ENCODE results near the gene DOK4.
A peak's percentile ranks its signal among the peaks of the same experiment; 100 is the strongest.

DOK4 gene

GRCh38 chr16:57489229-57489628 lies 2.9 kb upstream of the DOK4 start:
- Histone ChIP-seq H3K9ac (ENCODE audit: low read depth, low read length) (no peak overlapping the region), H3K4me3 (ENCODE audit: low read length) (no peak overlapping the region), H3K4me1 (ENCODE audit: insufficient read depth, low read length) (no peaks in the 10 kb centered on the region), H3K36me3 (ENCODE audit: insufficient read depth, low read depth, low read length) (no peaks in the 10 kb centered on the region), H3K27me3 (ENCODE audit: insufficient read depth, low read length) (peaks cover 15% of the 10 kb centered on the region), H3K9me3 (ENCODE audit: insufficient read depth, low read depth, low read length) (no peaks in the 10 kb centered on the region), H3K27ac (ENCODE audit: low read length) (no peak overlapping the region)

DNA sequence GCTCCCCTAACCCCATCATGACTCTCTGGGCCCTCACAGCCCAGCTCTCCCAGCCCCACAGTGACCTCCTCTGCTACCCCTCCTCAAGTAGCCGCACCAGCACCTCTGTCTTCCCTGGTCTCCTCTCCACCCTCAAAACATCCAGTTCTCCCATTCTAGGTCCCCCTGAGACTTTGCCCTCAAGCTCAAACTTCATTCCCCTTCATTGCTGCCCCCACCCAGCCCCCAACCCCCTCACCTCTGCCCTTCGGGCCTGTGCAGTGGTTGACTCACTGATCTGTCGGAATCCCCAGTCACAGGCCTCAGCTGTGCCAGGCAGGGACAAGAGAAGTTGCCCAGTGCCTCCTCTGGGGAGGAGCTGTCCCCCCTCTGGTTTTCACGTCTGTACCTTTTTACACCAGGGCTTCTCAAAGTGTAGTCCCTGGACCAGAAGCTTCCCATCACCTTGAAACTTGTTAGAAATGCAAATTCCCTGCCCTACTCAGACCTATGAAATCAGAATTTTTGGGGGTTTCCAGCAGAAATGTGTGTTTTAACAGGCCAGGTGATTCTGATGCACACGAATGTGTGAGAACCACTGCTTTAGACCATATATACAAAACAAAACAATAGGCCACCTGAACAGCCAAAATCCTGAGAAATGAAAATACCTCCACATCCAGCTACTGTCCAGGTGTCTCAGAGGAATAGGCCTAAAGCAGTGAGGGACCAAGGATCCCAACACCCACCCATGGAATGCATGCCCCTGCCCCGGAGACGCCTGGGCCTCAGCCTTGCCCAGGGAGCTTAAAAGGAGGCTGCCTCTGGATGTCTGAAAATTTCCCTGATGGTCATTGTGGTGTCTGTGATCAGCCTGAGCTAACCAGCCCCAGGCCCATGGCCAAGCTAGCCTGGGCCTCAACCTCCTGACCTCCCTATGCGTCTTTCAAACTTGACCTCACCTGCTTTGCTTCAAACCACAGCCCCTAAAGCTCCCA lies 853 bp upstream of the DOK4 start:
- Histone ChIP-seq H3K36me3 (ENCODE audit: insufficient read depth, low read depth, low read length) (no peaks in the 10 kb centered on the region), H3K9ac (ENCODE audit: low read depth, low read length) (no peak overlapping the region), H3K4me3 (ENCODE audit: low read length) (peak overlapping the region; percentile 44; the same call in 1 of the 2 replicates), H3K9me3 (ENCODE audit: insufficient read depth, low read depth, low read length) (no peaks in the 10 kb centered on the region), H3K4me1 (ENCODE audit: insufficient read depth, low read length) (no peaks in the 10 kb centered on the region), H3K27me3 (ENCODE audit: insufficient read depth, low read length) (peaks cover 15% of the 10 kb centered on the region), H3K27ac (ENCODE audit: low read length) (no peak overlapping the region)

GRCh38 chr16:57485091-57485915 lies 990 bp downstream of the DOK4 start:
- Histone ChIP-seq H3K36me3 (ENCODE audit: insufficient read depth, low read depth, low read length) (no peaks in the 10 kb centered on the region), H3K27ac (ENCODE audit: low read length) (no peak overlapping the region), H3K9ac (ENCODE audit: low read depth, low read length) (peak overlapping the region; percentile 61; the same call in 1 of the 2 replicates), H3K9me3 (ENCODE audit: insufficient read depth, low read depth, low read length) (no peaks in the 10 kb centered on the region), H3K4me3 (ENCODE audit: low read length) (peak overlapping the region; percentile 86), H3K27me3 (ENCODE audit: insufficient read depth, low read length) (peaks cover 15% of the 10 kb centered on the region), H3K4me1 (ENCODE audit: insufficient read depth, low read length) (peaks cover 4% of the 10 kb centered on the region; the same call in 1 of the 2 replicates)

GRCh38 chr16:57484515-57485005 lies 1.7 kb downstream of the DOK4 start:
- H3K4me3 ChIP-seq (ENCODE audit: low read length), result no peak overlapping the region
- peaks cover 10% of the 10 kb centered on the region; the same call in 1 of the 2 replicates for H3K4me1 ChIP-seq (ENCODE audit: insufficient read depth, low read length)
- H3K36me3 ChIP-seq (ENCODE audit: insufficient read depth, low read depth, low read length), result no peaks in the 10 kb centered on the region
- no peak overlapping the region for H3K27ac ChIP-seq (ENCODE audit: low read length)
- no peaks in the 10 kb centered on the region for H3K9me3 ChIP-seq (ENCODE audit: insufficient read depth, low read depth, low read length)
- peaks cover 15% of the 10 kb centered on the region for H3K27me3 ChIP-seq (ENCODE audit: insufficient read depth, low read length)
- no peak overlapping the region for H3K9ac ChIP-seq (ENCODE audit: low read depth, low read length)

DNA sequence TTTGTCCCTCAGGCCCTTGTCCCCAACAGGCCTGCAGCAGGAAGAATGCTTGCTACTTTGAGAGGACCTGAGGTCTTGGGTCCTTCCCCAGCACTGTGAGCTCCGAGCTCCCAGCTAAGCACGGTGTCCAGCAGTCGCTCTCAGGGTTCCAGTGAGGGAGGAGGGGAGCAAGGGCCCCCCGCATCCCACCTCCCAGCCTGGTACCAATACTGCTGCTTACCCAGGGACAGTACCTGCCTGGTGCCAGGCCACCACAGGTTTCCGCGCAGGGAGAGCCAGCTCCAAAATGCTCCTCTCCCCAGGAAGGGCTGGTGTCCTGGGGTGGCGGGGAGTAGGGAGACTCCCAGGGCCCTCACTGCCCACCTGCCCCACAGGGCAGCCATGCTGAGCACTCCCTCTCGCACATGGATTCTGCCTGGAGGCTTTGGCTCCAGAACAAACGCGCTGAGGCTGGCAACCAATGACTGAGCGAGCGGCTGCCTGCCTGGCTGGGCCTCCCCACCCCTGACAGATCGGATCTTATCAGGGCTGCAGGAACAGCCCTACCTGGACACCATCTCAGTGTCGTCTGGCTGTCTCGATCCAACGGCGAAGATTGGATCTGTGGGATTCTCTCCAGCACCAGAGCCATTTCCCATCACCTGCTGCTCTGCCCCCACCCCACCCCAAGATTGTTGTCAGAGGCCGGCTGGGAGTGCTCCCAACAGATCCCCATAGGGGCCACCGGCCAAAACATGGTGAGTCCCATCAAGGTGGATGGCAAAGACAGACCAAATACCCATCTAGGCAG lies 2.4 kb downstream of the DOK4 start:
- peaks cover 15% of the 10 kb centered on the region for H3K27me3 ChIP-seq (ENCODE audit: insufficient read depth, low read length)
- H3K9me3 ChIP-seq (ENCODE audit: insufficient read depth, low read depth, low read length), result no peaks in the 10 kb centered on the region
- H3K27ac ChIP-seq (ENCODE audit: low read length), result no peak overlapping the region
- no peak overlapping the region for H3K9ac ChIP-seq (ENCODE audit: low read depth, low read length)
- peaks cover 10% of the 10 kb centered on the region; the same call in 1 of the 2 replicates for H3K4me1 ChIP-seq (ENCODE audit: insufficient read depth, low read length)
- H3K4me3 ChIP-seq (ENCODE audit: low read length), result no peak overlapping the region
- H3K36me3 ChIP-seq (ENCODE audit: insufficient read depth, low read depth, low read length), result no peaks in the 10 kb centered on the region

DNA sequence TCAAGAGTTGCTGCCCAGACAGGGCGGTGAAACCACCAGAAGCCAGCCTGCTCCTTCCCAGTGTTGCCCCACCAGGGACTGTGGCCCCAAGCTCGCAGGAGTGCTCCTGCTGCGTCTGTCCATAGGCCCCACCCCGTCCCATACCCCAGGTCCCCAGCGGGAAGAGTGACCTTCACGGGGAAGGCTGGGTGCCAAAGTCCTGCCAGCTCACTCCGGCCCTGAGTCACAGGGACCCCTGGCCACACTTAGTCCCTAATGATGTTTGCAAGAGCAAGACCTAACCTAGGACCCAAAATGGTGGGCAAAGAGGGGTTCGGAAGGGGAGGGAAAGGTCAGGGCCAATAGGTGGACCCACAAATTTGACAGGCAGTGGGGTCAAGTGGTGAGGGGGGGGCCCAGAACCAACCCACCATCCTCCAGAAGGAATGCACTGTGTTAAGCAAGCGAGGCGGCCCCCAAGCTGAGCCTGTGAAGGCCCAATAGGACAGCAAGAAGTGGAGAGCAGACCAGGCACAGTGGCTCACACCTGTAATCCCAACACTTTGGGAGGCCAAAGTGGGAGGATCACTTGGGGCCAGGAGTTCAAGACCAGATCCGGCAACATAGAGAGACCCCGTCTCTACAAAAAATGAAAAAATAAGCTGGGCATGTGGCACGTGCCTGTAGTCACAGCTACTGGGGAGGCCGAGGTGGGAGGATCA lies 3.3 kb downstream of the DOK4 start:
- Histone ChIP-seq H3K9ac (ENCODE audit: low read depth, low read length) (no peak overlapping the region), H3K4me3 (ENCODE audit: low read length) (no peak overlapping the region), H3K27ac (ENCODE audit: low read length) (no peak overlapping the region), H3K9me3 (ENCODE audit: insufficient read depth, low read depth, low read length) (no peaks in the 10 kb centered on the region), H3K36me3 (ENCODE audit: insufficient read depth, low read depth, low read length) (no peaks in the 10 kb centered on the region), H3K27me3 (ENCODE audit: insufficient read depth, low read length) (peaks cover 15% of the 10 kb centered on the region), H3K4me1 (ENCODE audit: insufficient read depth, low read length) (peaks cover 11% of the 10 kb centered on the region; the same call in 1 of the 2 replicates)

DNA sequence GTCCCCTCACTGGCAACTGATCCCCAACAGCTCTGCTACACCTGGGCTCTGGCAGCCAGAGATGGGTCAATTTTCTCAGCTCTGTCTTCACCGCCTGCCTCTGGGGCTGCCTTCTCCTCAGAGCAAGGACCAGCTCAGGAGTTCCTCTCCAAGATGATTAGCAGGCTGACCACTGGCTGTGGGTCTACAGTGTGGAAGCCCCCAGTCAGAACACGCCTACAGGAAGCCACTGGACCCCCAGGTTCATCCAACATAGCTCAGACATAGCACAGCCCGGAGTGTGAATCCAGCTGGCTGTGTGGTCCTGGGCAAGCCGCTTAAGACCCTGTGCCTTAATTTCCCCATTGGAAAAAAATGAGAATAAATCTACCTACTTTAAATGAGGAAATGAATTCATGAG lies 4.9 kb downstream of the DOK4 start:
- no peaks in the 10 kb centered on the region for H3K36me3 ChIP-seq (ENCODE audit: insufficient read depth, low read depth, low read length)
- H3K27ac ChIP-seq (ENCODE audit: low read length), result no peak overlapping the region
- H3K9me3 ChIP-seq (ENCODE audit: insufficient read depth, low read depth, low read length), result no peaks in the 10 kb centered on the region
- no peak overlapping the region for H3K9ac ChIP-seq (ENCODE audit: low read depth, low read length)
- peaks cover 24% of the 10 kb centered on the region; the same call in 1 of the 2 replicates for H3K4me1 ChIP-seq (ENCODE audit: insufficient read depth, low read length)
- peaks cover 15% of the 10 kb centered on the region for H3K27me3 ChIP-seq (ENCODE audit: insufficient read depth, low read length)
- H3K4me3 ChIP-seq (ENCODE audit: low read length), result no peak overlapping the region

GRCh38 chr16:57480754-57481230 lies 5.5 kb downstream of the DOK4 start:
- peaks cover 29% of the 10 kb centered on the region for H3K4me1 ChIP-seq (ENCODE audit: insufficient read depth, low read length)
- no peak overlapping the region for H3K9ac ChIP-seq (ENCODE audit: low read depth, low read length)
- no peak overlapping the region for H3K4me3 ChIP-seq (ENCODE audit: low read length)
- H3K27me3 ChIP-seq (ENCODE audit: insufficient read depth, low read length), result peaks cover 13% of the 10 kb centered on the region
- no peaks in the 10 kb centered on the region for H3K36me3 ChIP-seq (ENCODE audit: insufficient read depth, low read depth, low read length)
- no peak overlapping the region for H3K27ac ChIP-seq (ENCODE audit: low read length)
- H3K9me3 ChIP-seq (ENCODE audit: insufficient read depth, low read depth, low read length), result no peaks in the 10 kb centered on the region

DNA sequence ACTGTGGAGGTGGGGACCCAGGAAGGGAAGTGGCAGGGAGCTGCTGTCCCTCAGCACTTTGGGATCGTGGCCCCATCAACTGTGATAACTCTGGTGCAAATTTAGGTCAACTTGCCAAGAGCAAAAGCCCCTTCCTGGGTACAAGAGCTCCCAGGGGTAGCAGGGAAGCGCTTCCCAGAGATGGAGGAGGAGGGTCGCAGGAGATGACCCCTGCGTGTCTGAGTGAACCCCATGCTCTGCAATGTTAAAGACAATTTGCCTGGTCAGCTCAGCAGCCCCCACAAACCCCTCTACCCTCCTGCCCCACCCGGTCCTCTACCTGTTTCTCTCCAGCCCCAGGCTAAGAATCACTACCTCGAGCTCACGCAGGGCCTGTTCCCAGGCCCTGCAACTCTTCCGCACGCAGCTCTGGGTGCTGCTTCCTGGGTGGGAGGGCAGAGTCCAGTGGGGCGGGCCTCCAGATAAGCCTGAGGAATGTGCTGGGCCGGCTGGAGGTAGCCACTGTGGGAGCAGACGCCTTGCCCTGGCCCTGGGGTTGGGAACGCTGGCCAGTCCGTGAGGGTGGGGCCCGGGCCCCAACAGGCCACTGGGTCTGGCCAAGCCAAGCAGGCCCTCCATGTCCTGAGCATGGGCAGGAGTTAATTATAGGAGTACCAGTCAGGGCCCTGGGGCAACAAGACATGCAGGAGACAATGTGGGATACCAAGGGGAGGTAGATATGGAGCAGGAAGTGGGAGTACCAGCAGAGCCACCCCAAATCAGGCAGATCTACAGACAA lies 6.1 kb downstream of the DOK4 start:
- H3K36me3 ChIP-seq (ENCODE audit: insufficient read depth, low read depth, low read length), result no peaks in the 10 kb centered on the region
- H3K27me3 ChIP-seq (ENCODE audit: insufficient read depth, low read length), result peaks cover 7% of the 10 kb centered on the region
- H3K9me3 ChIP-seq (ENCODE audit: insufficient read depth, low read depth, low read length), result no peaks in the 10 kb centered on the region
- peak overlapping the region; percentile 72 for H3K4me3 ChIP-seq (ENCODE audit: low read length)
- H3K9ac ChIP-seq (ENCODE audit: low read depth, low read length), result no peak overlapping the region
- H3K27ac ChIP-seq (ENCODE audit: low read length), result no peak overlapping the region
- H3K4me1 ChIP-seq (ENCODE audit: insufficient read depth, low read length), result peaks cover 32% of the 10 kb centered on the region

All from iPS-20b (cell line).